Measurements from ENCODE around the gene AGFG2. TPM values are rescaled to one million over a fixed set of nuclear protein-coding genes. Genes with fewer than 3 reads are reported as not detected.
A peak's percentile ranks its signal among the peaks of the same experiment; 100 is the strongest.

AGFG2 gene
- total RNA-seq, 4 donors from 2014 or later = 47.1 to 62.7 (median 58.6) TPM

- no peak for TF ChIP-seq POLR2A (IDR thresholded peaks at IDR 0.05)
- no peak for TF ChIP-seq CTCF (IDR thresholded peaks at IDR 0.05)
- no peak for DNase-seq (ENCODE audit: low spot score in 2 of 2)
- intact Hi-C loops (cut with DNase I; ENCODE audit: low total_unique reads) = no loop called here
- H3K4me3 ChIP-seq (ENCODE audit: low read depth, poor library complexity, severe bottlenecking) = no peak overlapping the region
- 74 to 80% methylated on average over 12 to 17 of the region's 20 CpGs for WGBS, 2 donors
These were observed 43.1 kb downstream of the AGFG2 start for GRCh38 chr7:100582041-100582579.

- WGBS, 2 donors = 71 to 74% methylated on average over 11 of the region's 11 CpGs
- H3K4me3 ChIP-seq (ENCODE audit: low read depth, poor library complexity, severe bottlenecking) = no peak overlapping the region
- TF ChIP-seq CTCF (IDR thresholded peaks at IDR 0.05) = no peak
- no peak for TF ChIP-seq POLR2A (IDR thresholded peaks at IDR 0.05)
- no peak for DNase-seq (ENCODE audit: low spot score in 2 of 2)
- intact Hi-C loops (cut with DNase I; ENCODE audit: low total_unique reads) = no loop called here
These were observed 43.6 kb downstream of the AGFG2 start for GRCh38 chr7:100582650-100583049.

- no peak overlapping the region for H3K4me3 ChIP-seq (ENCODE audit: low read depth, poor library complexity, severe bottlenecking)
- peak; percentile 66 to 92 for DNase-seq (ENCODE audit: low spot score in 2 of 2)
- 47 to 55% methylated on average over 16 to 23 of the region's 23 CpGs for WGBS, 2 donors
- intact Hi-C loops (cut with DNase I; ENCODE audit: low total_unique reads) = no loop called here
- TF ChIP-seq CTCF (IDR thresholded peaks at IDR 0.05) (no peak), POLR2A (IDR thresholded peaks at IDR 0.05) (no peak)
These were observed 44.4 kb downstream of the AGFG2 start for GRCh38 chr7:100583132-100584053.

GRCh38 chr7:100584054-100584682 lies 45.2 kb downstream of the AGFG2 start:
- intact Hi-C loops (cut with DNase I; ENCODE audit: low total_unique reads) = no loop called here
- H3K4me3 ChIP-seq (ENCODE audit: low read depth, poor library complexity, severe bottlenecking) = no peak overlapping the region
- no peak for DNase-seq (ENCODE audit: low spot score in 2 of 2)
- TF ChIP-seq CTCF (IDR thresholded peaks at IDR 0.05) (no peak), POLR2A (IDR thresholded peaks at IDR 0.05) (no peak)
- WGBS, 2 donors = 32 to 46% methylated on average over 15 of the region's 15 CpGs

GRCh38 chr7:100584683-100585510 lies 45.9 kb downstream of the AGFG2 start:
- peak in 1 of 2 donors; percentile 33 for DNase-seq (ENCODE audit: low spot score in 2 of 2)
- intact Hi-C loops (cut with DNase I; ENCODE audit: low total_unique reads) = no loop called here
- H3K4me3 ChIP-seq (ENCODE audit: low read depth, poor library complexity, severe bottlenecking) = peak overlapping the region; percentile 75
- 6 to 12% methylated on average over 19 to 20 of the region's 20 CpGs for WGBS, 2 donors
- TF ChIP-seq POLR2A (IDR thresholded peaks at IDR 0.05) (no peak), CTCF (IDR thresholded peaks at IDR 0.05) (no peak)

All from lower leg skin (tissue), 4 donors.